ENCODE results near the gene PLXNA3.

Gene PLXNA3

DNA sequence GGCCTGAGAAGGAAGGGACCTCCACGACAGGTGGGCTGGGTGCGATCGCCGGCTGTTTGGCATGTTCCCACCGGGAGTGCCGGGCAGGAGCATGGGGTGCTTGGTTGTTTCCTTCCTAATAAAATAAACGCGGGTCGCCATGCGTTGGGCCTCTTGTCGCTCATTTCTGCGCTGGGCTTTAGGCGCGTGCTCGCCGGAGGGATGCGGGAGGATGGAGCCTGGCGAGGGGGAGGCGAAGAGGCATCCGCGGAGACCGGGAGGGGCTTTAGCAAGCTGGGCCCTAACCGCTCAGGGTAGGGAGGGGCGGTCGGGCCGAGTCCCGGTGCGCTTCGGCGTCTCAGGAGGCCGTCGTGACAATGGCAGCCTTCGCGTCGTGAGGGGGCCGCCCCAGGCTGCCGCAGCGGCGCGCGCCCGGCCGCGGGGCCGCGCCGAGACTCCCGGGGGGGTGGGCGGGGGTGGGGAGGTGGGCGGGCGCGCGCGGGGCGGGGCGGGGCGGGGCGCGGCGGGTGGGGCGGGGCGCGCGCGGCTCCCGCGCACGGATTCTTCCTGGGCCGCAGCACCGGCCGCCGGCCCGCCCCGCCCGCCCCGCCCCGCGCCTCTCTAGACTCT is 21.6 kb upstream of the PLXNA3 start:
- peak; percentile 90 for DNase-seq (ENCODE audit: low spot score)
- TF ChIP-seq, protein P1, sequence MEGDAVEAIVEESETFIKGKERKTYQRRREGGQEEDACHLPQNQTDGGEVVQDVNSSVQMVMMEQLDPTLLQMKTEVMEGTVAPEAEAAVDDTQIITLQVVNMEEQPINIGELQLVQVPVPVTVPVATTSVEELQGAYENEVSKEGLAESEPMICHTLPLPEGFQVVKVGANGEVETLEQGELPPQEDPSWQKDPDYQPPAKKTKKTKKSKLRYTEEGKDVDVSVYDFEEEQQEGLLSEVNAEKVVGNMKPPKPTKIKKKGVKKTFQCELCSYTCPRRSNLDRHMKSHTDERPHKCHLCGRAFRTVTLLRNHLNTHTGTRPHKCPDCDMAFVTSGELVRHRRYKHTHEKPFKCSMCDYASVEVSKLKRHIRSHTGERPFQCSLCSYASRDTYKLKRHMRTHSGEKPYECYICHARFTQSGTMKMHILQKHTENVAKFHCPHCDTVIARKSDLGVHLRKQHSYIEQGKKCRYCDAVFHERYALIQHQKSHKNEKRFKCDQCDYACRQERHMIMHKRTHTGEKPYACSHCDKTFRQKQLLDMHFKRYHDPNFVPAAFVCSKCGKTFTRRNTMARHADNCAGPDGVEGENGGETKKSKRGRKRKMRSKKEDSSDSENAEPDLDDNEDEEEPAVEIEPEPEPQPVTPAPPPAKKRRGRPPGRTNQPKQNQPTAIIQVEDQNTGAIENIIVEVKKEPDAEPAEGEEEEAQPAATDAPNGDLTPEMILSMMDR (IDR thresholded peaks at IDR 0.05; ENCODE audit: extremely low read depth, missing control alignments) = no peak

DNA sequence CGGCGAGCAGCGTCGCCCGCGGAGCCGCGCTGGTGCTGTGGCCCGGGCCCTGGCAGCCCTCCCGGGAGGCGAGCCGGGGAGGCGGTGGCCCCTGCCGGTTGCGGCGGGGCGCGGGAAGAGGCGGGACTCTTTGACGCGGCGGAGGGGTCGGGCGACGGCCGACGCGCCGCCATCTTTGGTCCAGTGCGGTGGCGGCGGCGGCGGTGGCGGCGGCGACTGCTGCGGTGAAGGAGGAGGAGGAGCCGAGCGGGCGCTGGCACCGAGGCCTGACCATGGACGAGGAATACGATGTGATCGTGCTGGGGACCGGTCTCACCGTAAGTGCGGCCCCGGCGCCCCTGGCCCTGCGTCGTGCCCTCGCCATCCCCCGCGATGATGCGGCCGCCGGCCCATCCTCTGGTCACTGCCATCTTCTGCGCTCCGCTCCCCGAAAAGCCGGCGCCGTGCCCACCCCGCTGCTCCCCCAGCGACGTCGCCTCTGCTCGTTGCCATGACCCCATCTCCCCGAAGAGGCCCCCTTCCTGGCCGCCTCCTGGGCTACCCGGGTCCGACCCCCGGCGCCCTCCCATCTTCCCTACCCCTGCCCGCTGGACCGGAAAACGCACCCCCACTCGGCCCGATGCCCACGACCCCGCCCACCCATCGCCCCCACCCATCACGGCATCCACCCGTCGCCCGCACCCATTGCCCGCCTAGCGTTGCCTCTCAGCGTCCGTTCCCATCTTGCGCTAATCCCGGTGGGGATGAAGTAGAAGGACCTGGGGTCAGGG is 20.9 kb upstream of the PLXNA3 start, which contains the start of gene GDI1:
GDI1 (plus strand) TSS at position 172 of the 770 bp plus-strand sequence; CDS start at position 273, 101 bp downstream.
- TF ChIP-seq, protein P1 (IDR thresholded peaks at IDR 0.05; ENCODE audit: extremely low read depth, missing control alignments) = no peak

DNA sequence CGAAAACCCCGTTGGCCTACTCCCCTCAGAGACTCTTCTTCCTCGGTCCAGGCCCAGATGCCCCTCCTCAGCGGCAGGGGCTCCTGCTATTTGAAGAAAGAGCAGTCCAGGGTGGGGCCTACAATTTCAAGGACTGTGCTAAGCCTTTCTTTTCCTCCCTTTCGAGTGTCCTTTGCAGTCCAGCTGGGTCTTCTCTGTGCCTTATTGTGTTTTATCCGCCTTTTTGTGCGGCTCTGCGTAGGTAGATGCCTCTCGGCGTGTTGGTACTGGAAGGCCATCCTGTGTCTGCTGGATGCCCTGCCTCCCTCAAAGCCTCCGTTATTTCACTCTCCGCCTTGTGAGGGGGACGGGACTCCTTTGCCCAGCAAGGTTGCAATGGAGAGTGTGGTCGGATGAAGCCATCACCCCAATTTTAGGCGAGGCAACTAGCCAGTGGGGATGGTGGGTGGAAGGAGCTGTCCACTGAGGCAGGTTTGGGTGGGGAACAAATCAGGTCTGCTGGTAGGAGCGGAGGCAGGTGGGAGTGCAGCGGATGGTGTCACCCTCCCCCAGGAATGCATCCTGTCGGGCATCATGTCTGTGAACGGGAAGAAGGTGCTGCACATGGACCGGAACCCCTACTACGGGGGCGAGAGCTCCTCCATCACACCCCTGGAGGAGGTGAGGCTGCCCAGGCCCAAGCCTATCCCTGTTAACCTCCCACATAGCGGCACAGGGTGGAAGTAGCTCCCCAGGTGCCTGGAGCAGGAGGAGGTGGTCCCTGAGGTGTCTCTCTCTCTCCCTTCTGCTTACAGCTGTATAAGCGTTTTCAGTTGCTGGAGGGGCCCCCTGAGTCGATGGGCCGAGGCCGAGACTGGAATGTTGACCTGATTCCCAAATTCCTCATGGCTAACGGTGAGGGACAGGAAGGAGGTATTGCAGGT is 19.8 kb upstream of the PLXNA3 start:
- TF ChIP-seq, protein P1 (IDR thresholded peaks at IDR 0.05; ENCODE audit: extremely low read depth, missing control alignments) = no peak
- no peak for DNase-seq (ENCODE audit: low spot score)

More for the DNA sequence above, 20.9 kb upstream of the PLXNA3 start, which contains the start of gene GDI1:
- peak; percentile 78 for DNase-seq (ENCODE audit: low spot score)

DNA sequence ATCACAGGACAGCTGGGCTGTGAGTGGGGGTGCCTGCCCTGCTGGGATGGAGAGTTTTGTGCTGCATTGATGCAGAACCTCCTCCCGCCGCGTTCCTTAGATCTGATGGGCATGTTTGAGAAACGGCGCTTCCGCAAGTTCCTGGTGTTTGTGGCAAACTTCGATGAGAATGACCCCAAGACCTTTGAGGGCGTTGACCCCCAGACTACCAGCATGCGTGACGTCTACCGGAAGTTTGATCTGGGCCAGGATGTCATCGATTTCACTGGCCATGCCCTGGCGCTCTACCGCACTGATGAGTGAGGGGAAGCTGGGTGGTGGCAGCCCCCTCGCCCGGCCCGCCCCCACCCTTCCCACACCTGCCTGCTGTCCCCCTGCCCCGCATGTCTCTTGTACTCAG is 18.2 kb upstream of the PLXNA3 start:
- TF ChIP-seq, protein P1 (IDR thresholded peaks at IDR 0.05; ENCODE audit: extremely low read depth, missing control alignments) = no peak

DNA sequence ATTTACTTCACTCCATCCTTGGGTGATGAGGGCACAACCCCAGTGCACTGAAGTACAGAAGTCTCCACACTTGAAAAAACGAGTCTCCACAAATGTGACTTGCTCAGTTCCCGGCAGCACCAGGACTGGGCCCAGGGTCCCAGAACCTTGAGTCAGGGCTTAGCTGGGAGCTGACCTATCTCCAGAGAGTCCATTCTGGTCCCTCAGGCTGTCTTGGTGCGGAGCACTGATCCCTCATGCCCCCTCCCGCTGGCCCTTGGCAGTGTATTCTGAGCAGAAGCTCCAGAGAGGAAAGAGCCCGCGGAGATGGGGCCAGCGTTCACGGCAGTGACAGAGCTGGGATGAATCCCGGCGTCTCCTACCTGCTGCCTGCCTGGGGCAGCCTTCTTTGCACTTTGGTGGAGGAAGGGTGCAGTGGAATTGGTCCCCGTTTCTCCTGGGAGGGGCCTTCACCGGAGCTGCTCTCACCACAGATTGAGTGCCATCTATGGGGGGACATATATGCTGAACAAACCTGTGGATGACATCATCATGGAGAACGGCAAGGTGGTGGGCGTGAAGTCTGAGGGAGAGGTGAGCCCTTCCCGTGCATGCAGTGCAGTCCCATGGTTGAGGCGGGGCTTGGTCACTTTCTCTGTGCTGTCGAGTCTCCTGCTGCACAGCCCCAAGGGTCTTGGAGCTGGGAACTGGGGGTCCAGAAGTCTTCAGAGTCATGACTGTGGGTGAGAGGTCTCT is 17.3 kb upstream of the PLXNA3 start:
- no peak for DNase-seq (ENCODE audit: low spot score)
- TF ChIP-seq, protein P1 (IDR thresholded peaks at IDR 0.05; ENCODE audit: extremely low read depth, missing control alignments) = no peak

More for the DNA sequence above, 18.2 kb upstream of the PLXNA3 start:
- no peak for DNase-seq (ENCODE audit: low spot score)

DNA sequence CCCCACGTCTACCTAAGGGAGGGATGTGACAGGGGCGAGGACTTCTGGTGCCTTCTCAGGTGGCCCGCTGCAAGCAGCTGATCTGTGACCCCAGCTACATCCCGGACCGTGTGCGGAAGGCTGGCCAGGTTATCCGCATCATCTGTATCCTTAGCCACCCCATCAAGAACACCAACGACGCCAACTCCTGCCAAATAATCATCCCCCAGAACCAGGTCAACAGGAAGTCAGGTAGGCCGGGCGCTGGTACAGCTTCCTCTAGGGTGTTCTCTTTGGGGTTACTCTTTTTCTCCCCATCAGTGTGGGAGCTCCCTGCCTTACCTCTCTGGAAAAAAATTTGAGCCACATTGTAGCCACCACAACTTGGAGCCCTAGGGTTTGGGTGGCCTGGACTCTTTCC is 16.5 kb upstream of the PLXNA3 start:
- no peak for DNase-seq (ENCODE audit: low spot score)
- TF ChIP-seq, protein P1 (IDR thresholded peaks at IDR 0.05; ENCODE audit: extremely low read depth, missing control alignments) = no peak

Data from GM20000 (cell line).